MCF 10A (cell line): ENCODE measurements around the gene RNF187. TPM values are rescaled to one million over a fixed set of nuclear protein-coding genes. Genes with fewer than 3 reads are reported as not detected.

Experiments
- BruUV-seq: library from RNA; stranded (reverse); fragments of 400-500 nt; replicated peaks from 2 replicates; lab custom pipeline; 2021; lab: Mats Ljungman, UMichigan
- CTCF ChIA-PET: fragments of 300-600 bp; sonication (Branson Sonifier 250); formaldehyde crosslinking; extraction: SDS; loops from one replicate; lab custom pipeline; 2021; ENCODE audit warnings: antibody characterized with exemption, inconsistent platforms; lab: Yijun Ruan, JAX
- POLR2A ChIA-PET: fragments of 300-600, 350-650 bp; sonication (Branson Sonifier 250); formaldehyde crosslinking; extraction: SDS; loops from one replicate; lab custom pipeline; 2020; ENCODE audit warnings: antibody characterized with exemption, inconsistent platforms; lab: Yijun Ruan, JAX
- DNase-seq: peaks from one replicate; pipeline ENCODE4 v3.0.0-alpha.2; 2018; ENCODE audit not compliant: unreplicated experiment
- H3K27ac Mint-ChIP-seq: one replicate; pipeline ENCODE4 v1.8.0; 2022; ENCODE audit warnings: mild to moderate bottlenecking, low read depth, mixed read lengths; ENCODE audit not compliant: unreplicated experiment
- H3K27me3 Mint-ChIP-seq: one replicate; pipeline ENCODE4 v1.8.0; 2022; ENCODE audit warnings: mixed read lengths; ENCODE audit not compliant: insufficient read depth, unreplicated experiment
- H3K36me3 Mint-ChIP-seq: one replicate; pipeline ENCODE4 v1.8.0; 2022; ENCODE audit warnings: mild to moderate bottlenecking, moderate library complexity, mixed read lengths; ENCODE audit not compliant: insufficient read depth, unreplicated experiment
- H3K4me1 Mint-ChIP-seq: one replicate; pipeline ENCODE4 v1.8.0; 2022; ENCODE audit warnings: mixed read lengths; ENCODE audit not compliant: insufficient read depth, unreplicated experiment
- H3K4me3 Mint-ChIP-seq: one replicate; pipeline ENCODE4 v1.8.0; 2022; ENCODE audit warnings: mild to moderate bottlenecking, moderate library complexity, mixed read lengths; ENCODE audit not compliant: unreplicated experiment
- H3K9me3 Mint-ChIP-seq: one replicate; pipeline ENCODE4 v1.8.0; 2022; ENCODE audit warnings: mixed read lengths; ENCODE audit not compliant: unreplicated experiment
- intact Hi-C: fragments of 100-400 bp; cut with micrococcal nuclease; formaldehyde crosslinking; loops from 2 replicates; pipeline ENCODE4 v1.14.1; 2022
- total RNA-seq: library from RNA; stranded (reverse); gene quantifications from 2 replicates; pipeline ENCODE4 v1.2.3, GENCODE V29; 2022
- TF ChIP-seq, protein P1 (sequence below): fragments of 200-600 bp; IDR thresholded peaks from one replicate; pipeline ENCODE4 v1.8.0; 2022; ENCODE audit warnings: antibody characterized with exemption, mild to moderate bottlenecking; ENCODE audit not compliant: unreplicated experiment

RNF187 gene
- total RNA-seq, 1 experiment from 2014 or later, result 167 TPM

DNA sequence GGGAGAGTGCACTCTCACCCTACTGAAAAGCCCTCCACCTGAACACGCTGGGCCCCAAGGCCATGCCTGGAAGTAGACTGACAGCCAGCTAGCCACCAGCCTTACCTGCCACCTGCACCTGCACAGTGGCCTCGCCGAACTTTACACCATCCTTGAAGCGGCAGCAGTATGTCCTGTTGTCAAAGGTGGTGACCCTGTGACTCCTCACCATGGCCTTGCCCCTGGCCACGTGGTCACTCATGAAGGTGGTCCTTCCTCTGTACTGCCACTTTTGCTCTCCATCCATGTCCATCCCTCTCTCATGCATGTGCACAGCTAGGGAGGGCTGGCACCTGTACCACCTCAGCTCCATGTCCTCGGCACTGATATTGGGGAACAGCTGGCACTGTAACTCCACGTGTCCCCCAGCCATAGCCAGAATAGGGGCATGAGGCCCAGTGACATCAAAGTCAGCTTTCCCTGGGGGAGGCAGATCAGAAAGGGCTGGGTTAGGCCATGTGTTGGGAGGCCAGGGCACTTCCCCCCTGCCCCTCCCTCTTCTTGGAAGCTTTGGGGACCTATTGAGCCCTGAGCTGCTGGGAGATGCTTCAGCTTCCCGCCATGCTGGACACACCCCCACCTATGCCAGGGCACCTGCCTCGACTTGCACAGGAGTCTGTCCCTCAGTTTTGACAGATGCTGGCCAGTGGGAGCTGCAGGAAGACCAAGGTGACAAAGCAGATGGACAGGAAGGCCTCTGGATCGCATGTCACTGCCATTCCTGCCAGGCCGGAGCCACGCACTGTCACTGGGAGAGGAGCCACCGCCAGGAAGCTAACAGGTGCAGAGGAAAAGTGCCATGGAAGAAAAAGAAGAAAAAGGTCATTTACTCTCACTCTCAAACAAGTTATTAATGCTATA, 24.6 kb downstream of the RNF187 start:
- H3K9me3 Mint-ChIP-seq, result no peaks in the 10 kb centered on the region

DNA sequence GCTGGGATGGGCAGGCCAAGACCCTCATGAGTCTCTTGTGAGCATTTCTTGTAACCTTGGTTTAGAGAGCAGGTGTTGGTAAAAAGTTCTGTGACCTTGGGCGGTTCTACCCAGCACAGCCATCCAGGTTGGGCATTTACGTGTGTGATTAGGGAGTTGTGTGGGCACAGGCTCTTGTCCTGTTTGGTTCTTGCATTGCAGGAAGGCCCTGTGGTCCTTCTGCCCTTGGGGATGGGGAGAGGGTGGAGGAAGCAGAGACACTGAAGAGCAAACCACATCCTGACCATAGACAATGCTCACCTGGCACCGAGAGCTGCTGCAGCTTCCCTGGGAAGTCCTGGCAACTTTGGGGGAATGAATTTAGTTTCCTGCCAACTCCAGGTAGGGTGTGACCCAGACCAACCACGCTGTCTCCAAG, 25.6 kb downstream of the RNF187 start:
- ChIA-PET POLR2A (interaction anchor here (0.6 to 1.2 kb wide), 3 partner anchors 12 to 375 kb away, joined by 3 to 5 read pairs (median 5); no protein-coding TSS in a partner anchor), CTCF (interaction anchor here (0.5 to 8.9 kb wide), 9 partner anchors 12 to 1000 kb away, joined by 3 to 86 read pairs (median 5); no protein-coding TSS in a partner anchor)
- peaks cover 66% of the 10 kb centered on the region for H3K27me3 Mint-ChIP-seq

More for the DNA sequence above, 24.6 kb downstream of the RNF187 start:
- no peaks in the 10 kb centered on the region for H3K36me3 Mint-ChIP-seq
- POLR2A ChIA-PET, result interaction anchor here (0.6 to 1.2 kb wide), 2 partner anchors 9 to 11 kb away, joined by 3 to 5 read pairs; no protein-coding TSS in a partner anchor
- no TSS peak for BruUV-seq
- peaks cover 56% of the 10 kb centered on the region for H3K27me3 Mint-ChIP-seq
- CTCF ChIA-PET, result interaction anchor here (0.7 to 8.9 kb wide), 5 partner anchors 11 to 513 kb away, joined by 3 to 86 read pairs (median 6); no protein-coding TSS in a partner anchor
- H3K27ac Mint-ChIP-seq, result no peak overlapping the region
- H3K4me1 Mint-ChIP-seq, result peaks cover 13% of the 10 kb centered on the region
- DNase-seq, result no peak
- TF ChIP-seq, protein P1, sequence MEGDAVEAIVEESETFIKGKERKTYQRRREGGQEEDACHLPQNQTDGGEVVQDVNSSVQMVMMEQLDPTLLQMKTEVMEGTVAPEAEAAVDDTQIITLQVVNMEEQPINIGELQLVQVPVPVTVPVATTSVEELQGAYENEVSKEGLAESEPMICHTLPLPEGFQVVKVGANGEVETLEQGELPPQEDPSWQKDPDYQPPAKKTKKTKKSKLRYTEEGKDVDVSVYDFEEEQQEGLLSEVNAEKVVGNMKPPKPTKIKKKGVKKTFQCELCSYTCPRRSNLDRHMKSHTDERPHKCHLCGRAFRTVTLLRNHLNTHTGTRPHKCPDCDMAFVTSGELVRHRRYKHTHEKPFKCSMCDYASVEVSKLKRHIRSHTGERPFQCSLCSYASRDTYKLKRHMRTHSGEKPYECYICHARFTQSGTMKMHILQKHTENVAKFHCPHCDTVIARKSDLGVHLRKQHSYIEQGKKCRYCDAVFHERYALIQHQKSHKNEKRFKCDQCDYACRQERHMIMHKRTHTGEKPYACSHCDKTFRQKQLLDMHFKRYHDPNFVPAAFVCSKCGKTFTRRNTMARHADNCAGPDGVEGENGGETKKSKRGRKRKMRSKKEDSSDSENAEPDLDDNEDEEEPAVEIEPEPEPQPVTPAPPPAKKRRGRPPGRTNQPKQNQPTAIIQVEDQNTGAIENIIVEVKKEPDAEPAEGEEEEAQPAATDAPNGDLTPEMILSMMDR, result no peak
- intact Hi-C loops, result no loop called here
- no peak overlapping the region for H3K4me3 Mint-ChIP-seq

DNA sequence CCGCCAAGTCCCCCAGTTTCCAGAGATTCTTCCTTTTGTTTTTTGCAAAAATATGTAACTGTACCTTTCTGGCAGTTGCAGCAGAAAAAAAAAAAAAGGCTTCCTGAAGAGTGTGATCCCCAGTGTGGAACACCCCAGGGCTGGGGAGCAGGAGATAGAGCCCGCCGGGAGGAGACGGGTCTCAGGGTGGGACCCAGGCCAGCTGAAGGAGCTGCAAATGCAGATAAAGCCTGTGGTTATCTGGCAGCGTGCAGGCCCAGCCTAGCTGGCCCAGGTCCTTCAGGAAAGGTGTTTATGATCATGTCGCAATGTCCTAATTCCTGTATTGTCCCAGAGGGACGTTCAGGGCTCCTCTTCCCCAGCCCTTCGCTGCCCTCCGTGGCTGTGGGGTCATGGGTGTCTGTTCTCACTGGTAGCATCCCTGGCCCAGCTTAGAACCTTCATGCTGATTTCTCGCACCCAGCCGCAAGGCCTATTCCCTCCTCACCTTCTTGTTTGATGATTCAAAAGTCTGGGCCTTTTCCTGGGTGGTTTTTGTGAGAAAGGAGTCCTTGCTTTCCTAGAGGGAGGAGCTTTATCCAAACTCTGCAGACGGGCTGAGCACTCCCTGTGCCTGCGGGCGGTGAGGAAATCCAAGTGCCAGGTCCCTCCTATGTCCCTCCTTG, 26.2 kb downstream of the RNF187 start:
- ChIA-PET POLR2A (interaction anchor here (0.6 to 1.2 kb wide), 3 partner anchors 12 to 375 kb away, joined by 3 to 5 read pairs (median 5); no protein-coding TSS in a partner anchor), CTCF (interaction anchor here (0.7 to 8.9 kb wide), 10 partner anchors 8 to 1032 kb away, joined by 3 to 86 read pairs (median 4); no protein-coding TSS in a partner anchor)
- Mint-ChIP-seq H3K36me3 (no peaks in the 10 kb centered on the region), H3K4me3 (no peak overlapping the region), H3K9me3 (no peaks in the 10 kb centered on the region), H3K4me1 (peaks cover 13% of the 10 kb centered on the region), H3K27me3 (peaks cover 72% of the 10 kb centered on the region), H3K27ac (no peak overlapping the region)
- TF ChIP-seq, protein P1, result no peak
- DNase-seq, result no peak
- intact Hi-C loops, result no loop called here
- BruUV-seq, result no TSS peak

More for the DNA sequence above, 25.6 kb downstream of the RNF187 start:
- no TSS peak for BruUV-seq
- Mint-ChIP-seq H3K27ac (no peak overlapping the region), H3K4me1 (peaks cover 13% of the 10 kb centered on the region), H3K9me3 (no peaks in the 10 kb centered on the region), H3K4me3 (no peak overlapping the region), H3K36me3 (no peaks in the 10 kb centered on the region)
- DNase-seq, result no peak
- intact Hi-C loops, result no loop called here
- TF ChIP-seq, protein P1, result no peak
